ENCODE results near the gene CELF4.

- no peak for TF ChIP-seq POLR2AphosphoS5 (IDR thresholded peaks at IDR 0.05)
- TF ChIP-seq, protein P1, sequence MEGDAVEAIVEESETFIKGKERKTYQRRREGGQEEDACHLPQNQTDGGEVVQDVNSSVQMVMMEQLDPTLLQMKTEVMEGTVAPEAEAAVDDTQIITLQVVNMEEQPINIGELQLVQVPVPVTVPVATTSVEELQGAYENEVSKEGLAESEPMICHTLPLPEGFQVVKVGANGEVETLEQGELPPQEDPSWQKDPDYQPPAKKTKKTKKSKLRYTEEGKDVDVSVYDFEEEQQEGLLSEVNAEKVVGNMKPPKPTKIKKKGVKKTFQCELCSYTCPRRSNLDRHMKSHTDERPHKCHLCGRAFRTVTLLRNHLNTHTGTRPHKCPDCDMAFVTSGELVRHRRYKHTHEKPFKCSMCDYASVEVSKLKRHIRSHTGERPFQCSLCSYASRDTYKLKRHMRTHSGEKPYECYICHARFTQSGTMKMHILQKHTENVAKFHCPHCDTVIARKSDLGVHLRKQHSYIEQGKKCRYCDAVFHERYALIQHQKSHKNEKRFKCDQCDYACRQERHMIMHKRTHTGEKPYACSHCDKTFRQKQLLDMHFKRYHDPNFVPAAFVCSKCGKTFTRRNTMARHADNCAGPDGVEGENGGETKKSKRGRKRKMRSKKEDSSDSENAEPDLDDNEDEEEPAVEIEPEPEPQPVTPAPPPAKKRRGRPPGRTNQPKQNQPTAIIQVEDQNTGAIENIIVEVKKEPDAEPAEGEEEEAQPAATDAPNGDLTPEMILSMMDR (IDR thresholded peaks at IDR 0.05), result no peak
- no peak for TF ChIP-seq POLR2A (IDR thresholded peaks at IDR 0.05)
Measured at GRCh38 chr18:37289423-37289822, 276.2 kb downstream of the CELF4 start.

Measured in breast epithelium (tissue), 3 donors.